EL (cell line): ENCODE measurements around the gene ALG3.
"Not testable (repeated sequence)": the region's sequence is repeated elsewhere in the genome, so short reads cannot be mapped to it uniquely, and the experiment has no call there.

ENCODE experiments used
- DNase-seq: peaks from one replicate; pipeline ENCODE4 v3.0.0-alpha.2; 2016

Gene ALG3

GRCh38 chr3:184248454-184249411 is at the start of gene ALG3:
Gene ALG3 (minus strand): TSS chr3:184248962. CDS start chr3:184248940, 22 bp downstream.
- DNase-seq = peak; percentile 86

GRCh38 chr3:184296616-184297015 is 47.9 kb upstream of the ALG3 start:
- DNase-seq = no peak

GRCh38 chr3:184295771-184296170 is 47.0 kb upstream of the ALG3 start:
- no peak for DNase-seq

- DNase-seq = no peak
Observed at GRCh38 chr3:184291738-184292445, 43.1 kb upstream of the ALG3 start.

GRCh38 chr3:184291044-184291737 is 42.4 kb upstream of the ALG3 start:
- no peak for DNase-seq

- DNase-seq = no peak
Observed at GRCh38 chr3:184290331-184290730, 41.6 kb upstream of the ALG3 start.

GRCh38 chr3:184289426-184289938 is 40.7 kb upstream of the ALG3 start:
- peak; percentile 65 for DNase-seq

GRCh38 chr3:184284696-184285095 is 35.9 kb upstream of the ALG3 start:
- DNase-seq = peak; percentile 71

GRCh38 chr3:184283681-184284080 is 34.9 kb upstream of the ALG3 start:
- DNase-seq = no peak

- DNase-seq = no peak
Observed at GRCh38 chr3:184282941-184283340, 34.2 kb upstream of the ALG3 start.

GRCh38 chr3:184277366-184277765 is 28.6 kb upstream of the ALG3 start:
- DNase-seq = no peak

GRCh38 chr3:184275961-184276910 is 27.5 kb upstream of the ALG3 start, which contains the start of gene ECE2:
Gene ECE2 (plus strand): TSS chr3:184276022. CDS start chr3:184276154, 132 bp downstream.
- DNase-seq = no peak

- no peak for DNase-seq
Observed at GRCh38 chr3:184275381-184275701, 26.6 kb upstream of the ALG3 start.

- DNase-seq = no peak
Observed at GRCh38 chr3:184272269-184272668, 23.5 kb upstream of the ALG3 start.

GRCh38 chr3:184267249-184267648 is 18.5 kb upstream of the ALG3 start:
- DNase-seq = not testable (repeated sequence)

- no peak for DNase-seq
Observed at GRCh38 chr3:184262764-184263179, 14.0 kb upstream of the ALG3 start.

GRCh38 chr3:184261854-184262763 is 13.3 kb upstream of the ALG3 start:
- DNase-seq = peak; percentile 61

- peak; percentile 82 for DNase-seq
Observed at GRCh38 chr3:184261270-184261853, 12.6 kb upstream of the ALG3 start, which contains the start of gene CAMK2N2. Gene CAMK2N2 (minus strand): TSS chr3:184261553. CDS start chr3:184261285, 268 bp downstream.

GRCh38 chr3:184260724-184261269 is 12.0 kb upstream of the ALG3 start:
- no peak for DNase-seq
